ENCODE measurements around the gene SNX15. TPM values are rescaled to one million over a fixed set of nuclear protein-coding genes. Genes with fewer than 3 reads are reported as not detected.
A peak's percentile ranks its signal among the peaks of the same experiment; 100 is the strongest.

SNX15 gene
- total RNA-seq, 1 donor from 2014 or later, result 18.0 TPM

DNA sequence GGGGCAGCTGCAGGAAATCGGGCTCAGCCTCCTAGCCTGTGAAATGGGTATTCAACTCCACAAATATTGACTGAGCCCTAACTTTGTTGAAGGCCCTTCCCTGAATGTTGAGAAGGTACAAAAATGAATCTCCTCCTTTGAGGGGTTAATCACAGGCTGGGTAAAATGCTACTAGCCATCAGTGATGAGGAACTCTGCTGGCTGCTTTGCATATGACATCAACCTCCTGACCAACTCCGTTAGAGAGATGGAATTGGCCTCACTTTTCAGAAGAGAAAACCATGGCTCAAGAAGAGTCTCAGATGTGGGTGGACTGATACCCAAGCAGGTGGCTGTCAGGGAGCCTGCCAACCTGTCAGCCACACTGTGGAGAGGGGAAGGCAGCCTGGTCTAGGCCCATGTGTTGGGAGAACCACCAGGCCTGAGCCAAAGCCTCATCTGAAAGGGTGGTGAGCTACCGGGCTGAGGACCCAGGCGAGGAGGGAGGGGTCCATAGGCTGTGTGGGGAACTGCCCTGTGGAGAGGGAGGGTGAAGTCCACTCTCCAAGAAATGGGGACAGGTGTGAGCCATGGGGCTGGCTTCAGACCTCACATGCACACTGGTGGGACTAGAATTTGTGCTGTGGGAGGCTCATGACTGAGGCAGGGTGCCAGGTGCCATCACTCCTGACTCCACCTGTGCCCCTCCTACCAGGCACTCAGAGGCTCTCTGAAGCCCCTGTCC is 44.8 kb downstream of the SNX15 start:
- ATAC-seq (ENCODE audit: poor library complexity) (no peak), DNase-seq (no peak)
- intact Hi-C loops (cut with DNase I), result no loop called here

DNA sequence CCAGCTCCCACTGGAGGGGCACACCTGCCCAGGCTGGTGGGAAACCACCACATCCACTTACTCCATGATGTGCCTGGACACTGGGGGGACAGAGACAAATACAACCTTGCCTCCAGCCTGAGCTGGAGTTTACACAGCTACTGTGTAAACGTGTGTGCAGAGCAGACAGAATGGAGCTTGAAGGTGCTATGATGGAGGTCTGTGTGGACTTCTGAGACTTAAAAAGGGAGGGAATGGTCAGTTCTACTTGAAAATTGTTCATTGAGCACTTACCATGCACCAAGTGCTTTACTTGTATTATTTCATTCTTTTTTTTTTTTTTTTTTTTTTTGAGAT is 45.4 kb downstream of the SNX15 start:
- DNase-seq (no peak), ATAC-seq (ENCODE audit: poor library complexity) (no peak)
- intact Hi-C loops (cut with DNase I), result no loop called here

DNA sequence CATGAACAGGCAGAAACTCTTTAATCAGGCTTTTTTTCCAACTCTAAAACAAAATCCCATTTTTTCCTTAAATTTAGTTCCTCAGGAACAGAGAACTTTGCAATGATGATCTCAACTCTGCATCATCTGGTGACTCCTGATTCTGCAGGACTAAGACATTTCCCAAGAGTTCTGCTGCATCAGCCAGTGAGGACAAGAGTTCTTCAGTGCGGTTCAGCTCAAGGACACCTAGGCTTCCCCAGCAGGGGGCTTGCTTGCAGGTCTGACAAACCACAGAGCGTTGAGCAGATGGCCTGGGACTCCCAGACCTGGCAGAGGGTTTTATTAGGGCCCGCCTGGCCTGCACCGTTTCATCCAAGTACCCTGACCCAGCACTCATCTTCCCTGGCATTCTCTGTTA is 50.2 kb downstream of the SNX15 start:
- ATAC-seq (ENCODE audit: poor library complexity), result no peak
- intact Hi-C loops (cut with DNase I), result no loop called here
- DNase-seq, result no peak

DNA sequence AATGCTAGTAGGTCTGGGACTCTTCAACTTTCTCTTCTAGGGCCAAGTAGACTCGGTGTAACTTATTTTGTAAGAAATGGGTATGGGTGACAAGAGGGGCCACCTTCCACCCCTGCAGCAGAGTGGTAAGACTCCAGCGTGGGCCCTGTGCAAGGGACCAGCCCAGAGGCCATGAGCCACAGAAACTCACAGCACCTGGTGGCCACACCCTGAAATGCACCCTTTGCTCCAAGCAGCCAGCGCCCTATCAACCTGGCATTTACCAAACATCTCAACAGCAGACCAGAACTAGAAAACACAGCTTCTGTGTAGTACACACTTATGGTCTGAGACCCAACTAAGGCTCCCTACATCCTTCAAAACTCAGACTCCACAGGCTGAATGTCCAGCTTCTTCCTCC is 50.9 kb downstream of the SNX15 start:
- peak; percentile 65 for ATAC-seq (ENCODE audit: poor library complexity)

DNA sequence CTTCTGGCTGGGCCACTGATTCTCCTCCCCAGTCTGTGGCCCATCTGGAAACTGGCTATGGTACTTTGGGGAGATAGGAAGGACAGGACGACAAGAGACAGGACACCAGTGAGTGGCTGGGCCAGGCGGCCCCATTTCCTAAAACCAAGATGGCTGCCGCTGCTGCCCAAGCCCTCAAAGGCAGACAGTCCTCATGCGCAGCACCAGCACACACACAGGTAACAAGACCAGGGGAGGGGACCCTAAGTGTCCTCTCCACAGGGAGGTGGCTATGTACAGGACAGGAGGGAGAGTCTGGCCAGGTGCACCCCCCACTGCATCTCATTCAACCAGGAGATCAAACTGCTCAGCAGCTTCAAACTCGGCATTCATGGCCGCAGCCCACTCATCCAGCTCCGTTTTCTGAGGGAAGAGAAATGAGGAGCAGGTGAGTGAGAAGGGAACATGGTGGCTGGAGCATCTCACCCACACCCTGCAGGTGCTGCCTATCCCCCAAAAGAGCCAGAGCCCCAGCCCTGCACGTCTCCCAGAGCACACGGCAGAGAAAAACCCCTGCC is 51.6 kb downstream of the SNX15 start:
- DNase-seq, result no peak
- ATAC-seq (ENCODE audit: poor library complexity), result no peak

More for the DNA sequence above, 50.9 kb downstream of the SNX15 start:
- peak; percentile 60 for DNase-seq
- intact Hi-C loops (cut with DNase I), result no loop called here

DNA sequence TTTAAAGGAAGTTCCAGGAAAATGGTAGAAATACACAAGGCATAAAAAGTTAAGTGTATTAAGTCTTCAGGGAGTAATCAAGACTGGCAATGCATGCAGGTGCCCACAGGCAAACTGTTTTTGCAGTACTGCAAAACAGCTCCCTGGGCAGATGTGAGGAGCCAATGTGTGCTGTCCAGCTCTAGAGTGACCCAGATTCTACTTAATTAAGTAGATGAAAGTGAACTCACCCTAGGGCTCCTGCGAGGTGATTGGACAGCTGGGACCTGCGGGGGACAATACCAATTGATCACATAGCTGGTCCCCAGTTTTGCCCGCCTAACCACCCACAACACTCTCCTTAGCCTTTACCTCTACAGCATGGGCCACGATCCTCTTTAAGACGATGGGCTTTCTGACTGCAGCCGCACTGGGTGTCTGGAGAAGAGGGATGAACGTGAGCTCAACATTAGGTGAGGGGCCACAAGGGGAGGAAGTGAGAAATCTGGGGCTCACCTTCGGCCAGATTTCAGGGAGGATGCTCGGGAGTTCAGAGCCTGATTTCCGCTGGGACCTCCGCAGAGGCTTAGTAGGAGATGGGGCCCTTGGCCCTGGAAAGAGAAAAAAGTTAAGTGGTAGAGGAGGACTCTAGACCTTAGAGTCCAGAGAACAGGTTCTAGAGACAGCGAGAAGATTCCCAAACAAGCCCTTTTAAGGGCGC is 56.0 kb downstream of the SNX15 start:
- ATAC-seq (ENCODE audit: poor library complexity) (no peak), DNase-seq (no peak)
- intact Hi-C loops (cut with DNase I), result no loop called here

More for the DNA sequence above, 51.6 kb downstream of the SNX15 start:
- intact Hi-C loops (cut with DNase I), result no loop called here

DNA sequence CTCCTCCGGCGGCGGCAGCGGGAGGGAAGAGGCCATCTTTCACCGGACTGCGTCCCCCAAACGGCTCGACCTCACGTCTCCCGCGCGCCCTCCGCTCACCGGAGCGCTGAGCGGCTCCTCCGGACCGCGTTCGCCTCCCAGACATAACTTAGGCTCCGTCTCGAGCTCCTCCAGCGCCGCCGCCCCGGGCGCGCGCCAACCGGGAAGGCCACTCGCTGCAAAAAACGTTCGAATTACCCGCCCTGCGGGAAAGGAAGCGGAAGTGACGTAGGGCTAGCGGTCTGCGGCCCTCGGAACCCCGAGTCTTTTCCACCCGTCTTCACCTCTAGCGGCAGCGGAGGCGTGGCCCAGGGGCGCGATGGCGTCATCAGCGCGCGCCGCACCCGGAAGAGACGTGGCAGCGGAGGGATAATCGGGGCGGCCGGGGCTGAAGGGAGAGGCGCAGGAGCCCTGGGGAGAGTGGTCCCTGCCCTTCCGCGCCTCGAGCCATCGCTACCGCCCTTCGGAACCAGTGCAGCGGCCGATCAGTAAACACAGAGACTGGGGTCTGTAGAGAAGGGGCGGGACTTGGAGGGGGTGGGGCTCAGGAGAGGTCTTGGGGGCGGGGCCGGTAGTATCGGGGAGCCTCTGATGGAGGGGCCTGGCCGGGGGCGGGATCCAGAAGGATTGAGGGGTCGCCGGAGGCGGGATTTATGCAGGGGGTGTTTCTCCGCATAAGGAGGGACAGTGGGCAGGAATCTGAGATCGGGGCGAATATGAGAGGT is 56.8 kb downstream of the SNX15 start, which contains the start of the genes CDCA5 and ZFPL1:
CDCA5 (minus strand) TSS at position 207 of the 764 bp plus-strand sequence; CDS start at position 145, 62 bp downstream.
ZFPL1 (plus strand) TSS at position 389 of the 764 bp plus-strand sequence. CDS start 477 bp downstream, outside the sequence.
- DNase-seq, result peak; percentile 97
- ATAC-seq (ENCODE audit: poor library complexity), result peak; percentile 99
- intact Hi-C loops (cut with DNase I), result no loop called here

DNA sequence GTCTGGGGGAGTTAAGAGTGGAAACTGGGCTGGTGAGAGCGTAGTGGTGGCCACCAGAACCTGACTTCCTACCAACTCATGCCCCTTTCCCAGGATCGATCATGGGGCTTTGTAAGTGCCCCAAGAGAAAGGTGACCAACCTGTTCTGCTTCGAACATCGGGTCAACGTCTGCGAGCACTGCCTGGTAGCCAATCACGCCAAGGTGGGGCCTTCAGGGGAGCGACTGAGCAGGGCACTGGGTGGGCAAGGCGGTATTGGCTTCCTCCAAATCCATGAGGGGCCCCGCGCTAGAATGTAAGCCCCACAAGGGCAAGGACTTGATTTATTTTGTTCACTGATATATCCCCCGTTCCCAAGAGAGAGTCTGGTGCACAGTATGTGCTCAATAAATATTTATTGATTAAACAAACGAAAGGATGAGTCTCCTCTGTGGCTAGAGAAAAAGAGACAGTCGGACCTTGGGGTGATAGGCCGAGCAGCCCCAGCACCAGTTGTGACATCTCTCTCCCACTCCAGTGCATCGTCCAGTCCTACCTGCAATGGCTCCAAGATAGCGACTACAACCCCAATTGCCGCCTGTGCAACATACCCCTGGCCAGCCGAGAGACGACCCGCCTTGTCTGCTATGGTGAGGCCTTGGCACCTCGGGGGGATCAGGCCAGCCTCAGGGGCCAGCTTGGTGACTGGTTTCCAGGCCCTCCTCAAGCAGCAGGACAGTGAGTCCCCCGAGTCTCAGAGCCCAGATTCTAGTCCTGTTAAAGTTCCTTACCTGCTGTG is 57.5 kb downstream of the SNX15 start:
- intact Hi-C loops (cut with DNase I), result no loop called here
- ATAC-seq (ENCODE audit: poor library complexity) (no peak), DNase-seq (no peak)

DNA sequence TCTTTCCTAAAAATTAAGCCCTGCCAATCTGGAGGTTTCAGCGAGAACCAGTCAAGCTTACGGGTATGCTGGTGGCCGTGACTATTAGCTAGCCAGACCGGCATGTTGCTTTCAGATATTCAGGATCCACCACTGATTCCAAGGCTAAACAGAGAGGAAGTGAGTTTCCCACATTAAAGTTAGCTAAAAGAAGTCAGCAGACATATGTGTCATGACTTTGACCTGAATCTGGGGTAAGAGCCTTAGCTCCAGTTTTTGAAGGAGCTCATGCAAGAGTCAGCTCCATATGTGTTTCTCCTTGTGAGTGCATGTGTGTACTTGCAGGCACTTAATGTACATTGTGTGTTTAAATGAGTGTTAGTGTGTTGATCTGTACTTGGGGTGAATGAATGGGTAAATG is 58.2 kb downstream of the SNX15 start:
- ATAC-seq (ENCODE audit: poor library complexity) (no peak), DNase-seq (no peak)
- intact Hi-C loops (cut with DNase I), result no loop called here

DNA sequence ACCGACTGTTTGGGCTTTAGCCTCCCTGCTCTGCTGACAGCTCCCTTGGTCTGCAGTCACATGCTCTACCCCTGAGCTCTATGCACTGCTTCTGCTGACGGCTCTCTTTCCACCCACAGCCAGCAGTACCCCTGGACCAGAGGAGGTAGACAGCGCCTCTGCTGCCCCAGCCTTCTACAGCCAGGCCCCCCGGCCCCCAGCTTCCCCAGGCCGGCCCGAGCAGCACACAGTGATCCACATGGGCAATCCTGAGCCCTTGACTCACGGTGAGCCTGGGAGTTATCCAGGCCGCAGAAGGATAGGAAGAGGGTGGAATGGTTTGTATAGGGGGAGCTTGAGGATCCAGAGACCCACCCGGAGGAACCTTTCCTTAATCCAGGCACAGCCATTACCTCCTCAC is 59.6 kb downstream of the SNX15 start:
- intact Hi-C loops (cut with DNase I), result no loop called here

DNA sequence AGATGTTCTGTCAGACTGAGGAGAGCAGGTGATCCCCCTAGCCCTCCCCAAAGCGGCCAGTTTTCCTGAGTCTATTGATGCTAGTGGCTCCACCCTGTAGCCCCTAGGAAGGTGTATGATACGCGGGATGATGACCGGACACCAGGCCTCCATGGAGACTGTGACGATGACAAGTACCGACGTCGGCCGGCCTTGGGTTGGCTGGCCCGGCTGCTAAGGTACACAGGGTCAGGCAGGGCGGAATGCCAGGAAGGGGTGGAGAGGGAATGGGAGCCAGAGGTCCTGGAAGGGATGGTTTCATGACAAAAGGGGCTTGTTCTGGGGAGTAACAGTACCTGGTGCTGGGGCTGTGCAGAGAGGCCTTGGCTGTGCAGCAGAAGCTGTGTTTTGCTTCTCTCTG is 60.0 kb downstream of the SNX15 start:
- ATAC-seq (ENCODE audit: poor library complexity), result no peak
- DNase-seq, result no peak
- intact Hi-C loops (cut with DNase I), result no loop called here

More for the DNA sequence above, 59.6 kb downstream of the SNX15 start:
- ATAC-seq (ENCODE audit: poor library complexity) (no peak), DNase-seq (no peak)

DNA sequence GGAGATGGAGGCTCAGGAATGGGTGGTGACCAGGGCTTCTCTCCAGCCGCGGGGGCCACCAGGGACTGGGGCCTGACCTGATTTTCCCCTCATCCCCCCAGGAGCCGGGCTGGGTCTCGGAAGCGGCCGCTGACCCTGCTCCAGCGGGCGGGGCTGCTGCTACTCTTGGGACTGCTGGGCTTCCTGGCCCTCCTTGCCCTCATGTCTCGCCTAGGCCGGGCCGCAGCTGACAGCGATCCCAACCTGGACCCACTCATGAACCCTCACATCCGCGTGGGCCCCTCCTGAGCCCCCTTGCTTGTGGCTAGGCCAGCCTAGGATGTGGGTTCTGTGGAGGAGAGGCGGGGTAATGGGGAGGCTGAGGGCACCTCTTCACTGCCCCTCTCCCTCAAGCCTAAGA is 60.6 kb downstream of the SNX15 start:
- DNase-seq, result no peak
- no peak for ATAC-seq (ENCODE audit: poor library complexity)
- intact Hi-C loops (cut with DNase I), result no loop called here

DNA sequence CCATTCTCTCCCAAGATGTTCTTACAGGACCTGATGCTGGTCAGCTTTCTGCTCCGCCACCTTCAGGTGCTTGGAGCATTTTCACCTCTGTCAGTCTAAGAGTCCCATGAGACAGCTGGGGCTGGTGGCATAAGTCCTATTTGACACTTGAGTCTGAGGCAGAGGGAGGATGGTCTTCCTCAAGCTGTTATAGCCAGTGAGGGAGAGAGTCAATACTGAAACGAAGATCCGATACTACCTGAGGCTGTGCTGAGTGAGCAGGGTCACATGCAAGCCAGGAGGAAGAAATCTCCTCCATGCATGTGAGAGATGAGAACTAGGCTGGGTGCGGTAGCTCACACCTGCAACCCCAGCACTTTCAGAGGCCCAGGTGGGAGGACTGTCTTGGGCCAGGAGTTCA is 62.4 kb downstream of the SNX15 start:
- intact Hi-C loops (cut with DNase I), result no loop called here
- DNase-seq, result no peak
- no peak for ATAC-seq (ENCODE audit: poor library complexity)

Small RNA genes within 50 kb of the gene (microRNA-seq; reads per million reads assigned to microRNA genes)
- not detected for gene MIR6879

Other genes with a start within 250 kb of the SNX15 start
- 182 TPM for gene SF1, start 248.9 kb upstream of the SNX15 start, total RNA-seq
- 7.7 TPM for gene MAP4K2, start 224.2 kb upstream of the SNX15 start, total RNA-seq
- gene MEN1, start 216.9 kb upstream of the SNX15 start, total RNA-seq, result 8.6 TPM
- 0.35 TPM for gene CDC42BPG, start 182.8 kb upstream of the SNX15 start, total RNA-seq
- 47.4 TPM for gene EHD1, start 148.8 kb upstream of the SNX15 start, total RNA-seq
- gene ATG2A, start 110.2 kb upstream of the SNX15 start, total RNA-seq, result 11.5 TPM
- gene PPP2R5B, start 102.8 kb upstream of the SNX15 start, total RNA-seq, result 20.6 TPM
- gene GPHA2, start 91.5 kb upstream of the SNX15 start, total RNA-seq, result not detected
- not detected for gene MAJIN, start 55.3 kb upstream of the SNX15 start, total RNA-seq
- 2.0 TPM for gene BATF2, start 30.5 kb upstream of the SNX15 start, total RNA-seq
- 126 TPM for gene ARL2, start 13.3 kb upstream of the SNX15 start, total RNA-seq
- gene SAC3D1, start 13.8 kb downstream of the SNX15 start, total RNA-seq, result 7.8 TPM
- gene NAALADL1, start 31.1 kb downstream of the SNX15 start, total RNA-seq, result 3.1 TPM
- gene CDCA5, start 56.6 kb downstream of the SNX15 start, total RNA-seq, result 1.4 TPM
- 19.9 TPM for gene ZFPL1, start 56.8 kb downstream of the SNX15 start, total RNA-seq
- 88.1 TPM for gene VPS51, start 68.8 kb downstream of the SNX15 start, total RNA-seq
- 72.4 TPM for gene TM7SF2, start 84.4 kb downstream of the SNX15 start, total RNA-seq
- 5.7 TPM for gene ZNHIT2, start 90.3 kb downstream of the SNX15 start, total RNA-seq
- 666 TPM for gene FAU, start 94.7 kb downstream of the SNX15 start, total RNA-seq
- 33.5 TPM for gene MRPL49, start 94.9 kb downstream of the SNX15 start, total RNA-seq
- gene SYVN1, start 107.1 kb downstream of the SNX15 start, total RNA-seq, result 29.9 TPM
- not detected for gene SPDYC, start 142.8 kb downstream of the SNX15 start, total RNA-seq
- 66.9 TPM for gene CAPN1, start 154.5 kb downstream of the SNX15 start, total RNA-seq
- 4.9 TPM for gene POLA2, start 234.5 kb downstream of the SNX15 start, total RNA-seq